ENCODE results near the gene ATRNL1. TPM values are rescaled to one million over a fixed set of nuclear protein-coding genes. Genes with fewer than 3 reads are reported as not detected.

ATRNL1 gene
- polyA plus RNA-seq, 1 donor from 2014 or later = 47.8 TPM

DNA sequence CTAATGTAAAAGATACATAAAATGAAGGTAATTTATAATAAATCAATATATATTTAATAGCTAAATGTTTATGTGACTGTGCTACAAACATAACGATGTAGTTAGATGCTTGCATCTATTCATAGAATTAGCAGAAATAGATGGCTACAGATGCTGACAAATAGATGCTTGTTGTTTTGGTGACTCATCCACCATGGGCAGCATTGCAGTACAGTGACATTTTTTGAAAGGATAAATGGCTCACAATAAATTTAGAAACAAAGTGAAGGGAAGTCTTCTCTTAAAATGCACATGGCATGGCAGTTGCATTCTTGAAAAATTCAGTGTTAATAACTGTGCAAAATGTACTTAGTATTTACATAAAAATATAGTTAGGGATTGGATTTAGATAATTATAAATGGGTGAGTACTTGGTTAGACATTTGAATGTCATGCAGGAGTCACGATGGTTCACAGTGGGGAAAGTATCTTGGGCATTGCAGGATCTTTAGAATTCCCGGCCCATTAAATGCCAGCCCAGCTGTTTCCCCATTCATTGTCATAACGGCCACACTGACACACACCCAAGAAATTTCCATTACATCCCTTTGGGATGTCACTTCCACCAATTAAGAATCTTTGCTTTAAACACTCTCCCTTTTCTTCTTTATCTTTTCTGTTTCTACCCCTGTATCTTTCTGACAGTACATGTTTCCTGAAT, 564.1 kb downstream of the ATRNL1 start:
- no peaks in the 10 kb centered on the region for H4K20me1 ChIP-seq (ENCODE audit: insufficient read depth)
- H3K27me3 ChIP-seq (ENCODE audit: insufficient read depth, low read depth, low read length) = no peaks in the 10 kb centered on the region
- no peaks in the 10 kb centered on the region for H3K9me2 ChIP-seq (ENCODE audit: insufficient read depth, low read length)
- no peak overlapping the region for H3K9ac ChIP-seq (ENCODE audit: low read length)
- TF ChIP-seq RAD21 (conservative IDR thresholded peaks at IDR 0.05) (no peak), EP300 (conservative IDR thresholded peaks at IDR 0.05; ENCODE audit: poor library complexity, severe bottlenecking) (no peak), TAF1 (IDR thresholded peaks at IDR 0.05; ENCODE audit: low read depth) (no peak), SMC3 (conservative IDR thresholded peaks at IDR 0.05; ENCODE audit: poor library complexity) (no peak), POLR2AphosphoS5 (IDR thresholded peaks at IDR 0.05) (no peak), MXI1 (conservative IDR thresholded peaks at IDR 0.05; ENCODE audit: poor library complexity, severe bottlenecking) (no peak), EZH2 (IDR thresholded peaks at IDR 0.05; ENCODE audit: borderline replicate concordance, insufficient read depth, low read length, poor library complexity, severe bottlenecking) (no peak)
- TF ChIP-seq, protein P1, sequence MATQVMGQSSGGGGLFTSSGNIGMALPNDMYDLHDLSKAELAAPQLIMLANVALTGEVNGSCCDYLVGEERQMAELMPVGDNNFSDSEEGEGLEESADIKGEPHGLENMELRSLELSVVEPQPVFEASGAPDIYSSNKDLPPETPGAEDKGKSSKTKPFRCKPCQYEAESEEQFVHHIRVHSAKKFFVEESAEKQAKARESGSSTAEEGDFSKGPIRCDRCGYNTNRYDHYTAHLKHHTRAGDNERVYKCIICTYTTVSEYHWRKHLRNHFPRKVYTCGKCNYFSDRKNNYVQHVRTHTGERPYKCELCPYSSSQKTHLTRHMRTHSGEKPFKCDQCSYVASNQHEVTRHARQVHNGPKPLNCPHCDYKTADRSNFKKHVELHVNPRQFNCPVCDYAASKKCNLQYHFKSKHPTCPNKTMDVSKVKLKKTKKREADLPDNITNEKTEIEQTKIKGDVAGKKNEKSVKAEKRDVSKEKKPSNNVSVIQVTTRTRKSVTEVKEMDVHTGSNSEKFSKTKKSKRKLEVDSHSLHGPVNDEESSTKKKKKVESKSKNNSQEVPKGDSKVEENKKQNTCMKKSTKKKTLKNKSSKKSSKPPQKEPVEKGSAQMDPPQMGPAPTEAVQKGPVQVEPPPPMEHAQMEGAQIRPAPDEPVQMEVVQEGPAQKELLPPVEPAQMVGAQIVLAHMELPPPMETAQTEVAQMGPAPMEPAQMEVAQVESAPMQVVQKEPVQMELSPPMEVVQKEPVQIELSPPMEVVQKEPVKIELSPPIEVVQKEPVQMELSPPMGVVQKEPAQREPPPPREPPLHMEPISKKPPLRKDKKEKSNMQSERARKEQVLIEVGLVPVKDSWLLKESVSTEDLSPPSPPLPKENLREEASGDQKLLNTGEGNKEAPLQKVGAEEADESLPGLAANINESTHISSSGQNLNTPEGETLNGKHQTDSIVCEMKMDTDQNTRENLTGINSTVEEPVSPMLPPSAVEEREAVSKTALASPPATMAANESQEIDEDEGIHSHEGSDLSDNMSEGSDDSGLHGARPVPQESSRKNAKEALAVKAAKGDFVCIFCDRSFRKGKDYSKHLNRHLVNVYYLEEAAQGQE (IDR thresholded peaks at IDR 0.05; ENCODE audit: borderline replicate concordance) = no peak
- TF ChIP-seq, protein P2, sequence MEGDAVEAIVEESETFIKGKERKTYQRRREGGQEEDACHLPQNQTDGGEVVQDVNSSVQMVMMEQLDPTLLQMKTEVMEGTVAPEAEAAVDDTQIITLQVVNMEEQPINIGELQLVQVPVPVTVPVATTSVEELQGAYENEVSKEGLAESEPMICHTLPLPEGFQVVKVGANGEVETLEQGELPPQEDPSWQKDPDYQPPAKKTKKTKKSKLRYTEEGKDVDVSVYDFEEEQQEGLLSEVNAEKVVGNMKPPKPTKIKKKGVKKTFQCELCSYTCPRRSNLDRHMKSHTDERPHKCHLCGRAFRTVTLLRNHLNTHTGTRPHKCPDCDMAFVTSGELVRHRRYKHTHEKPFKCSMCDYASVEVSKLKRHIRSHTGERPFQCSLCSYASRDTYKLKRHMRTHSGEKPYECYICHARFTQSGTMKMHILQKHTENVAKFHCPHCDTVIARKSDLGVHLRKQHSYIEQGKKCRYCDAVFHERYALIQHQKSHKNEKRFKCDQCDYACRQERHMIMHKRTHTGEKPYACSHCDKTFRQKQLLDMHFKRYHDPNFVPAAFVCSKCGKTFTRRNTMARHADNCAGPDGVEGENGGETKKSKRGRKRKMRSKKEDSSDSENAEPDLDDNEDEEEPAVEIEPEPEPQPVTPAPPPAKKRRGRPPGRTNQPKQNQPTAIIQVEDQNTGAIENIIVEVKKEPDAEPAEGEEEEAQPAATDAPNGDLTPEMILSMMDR (IDR thresholded peaks at IDR 0.05; ENCODE audit: poor library complexity, severe bottlenecking) = no peak
- no peaks in the 10 kb centered on the region for H3K9me3 ChIP-seq (ENCODE audit: low read length)
- no peaks in the 10 kb centered on the region for H3F3A ChIP-seq (ENCODE audit: insufficient read depth, low read length, poor library complexity, severe bottlenecking)
- H2AFZ ChIP-seq (ENCODE audit: low read depth, low read length) = no peak overlapping the region
- H3K36me3 ChIP-seq (ENCODE audit: insufficient read depth, low read length) = no peaks in the 10 kb centered on the region
- no peak overlapping the region for H3K27ac ChIP-seq (ENCODE audit: low read length)
- H3K79me2 ChIP-seq (replicated peaks; ENCODE audit: insufficient read depth, low read length) = no peaks in the 10 kb centered on the region
- H3K4me2 ChIP-seq (ENCODE audit: low read length) = no peak overlapping the region
- H3K4me3 ChIP-seq (ENCODE audit: low read length) = no peak overlapping the region

DNA sequence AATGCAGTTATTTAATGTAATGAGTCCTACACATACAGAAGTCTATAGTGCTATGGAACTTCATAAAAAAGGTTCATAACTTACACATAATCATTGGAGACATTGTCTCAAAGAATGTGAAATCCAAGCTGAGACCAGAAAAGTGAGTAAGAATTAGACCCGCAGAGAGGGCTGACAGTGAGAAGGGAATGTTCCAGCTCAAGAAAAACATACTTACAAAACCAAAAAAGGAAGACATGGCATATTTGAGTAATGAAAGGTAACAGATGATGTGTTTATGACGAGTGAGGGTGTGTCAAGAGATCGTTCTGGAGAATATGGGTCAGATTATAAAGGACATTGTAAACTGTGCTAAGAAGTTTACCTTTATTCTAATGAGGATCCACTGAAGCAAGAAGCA, 566.5 kb downstream of the ATRNL1 start:
- H3K4me2 ChIP-seq (ENCODE audit: low read length) = no peak overlapping the region
- H2AFZ ChIP-seq (ENCODE audit: low read depth, low read length) = no peak overlapping the region
- H3K36me3 ChIP-seq (ENCODE audit: insufficient read depth, low read length) = no peaks in the 10 kb centered on the region
- no peaks in the 10 kb centered on the region for H3K27me3 ChIP-seq (ENCODE audit: insufficient read depth, low read depth, low read length)
- H4K20me1 ChIP-seq (ENCODE audit: insufficient read depth) = no peaks in the 10 kb centered on the region
- H3K4me3 ChIP-seq (ENCODE audit: low read length) = no peak overlapping the region
- TF ChIP-seq MXI1 (conservative IDR thresholded peaks at IDR 0.05; ENCODE audit: poor library complexity, severe bottlenecking) (no peak), SMC3 (conservative IDR thresholded peaks at IDR 0.05; ENCODE audit: poor library complexity) (no peak), EP300 (conservative IDR thresholded peaks at IDR 0.05; ENCODE audit: poor library complexity, severe bottlenecking) (no peak), POLR2AphosphoS5 (IDR thresholded peaks at IDR 0.05) (no peak), EZH2 (IDR thresholded peaks at IDR 0.05; ENCODE audit: borderline replicate concordance, insufficient read depth, low read length, poor library complexity, severe bottlenecking) (no peak), TAF1 (IDR thresholded peaks at IDR 0.05; ENCODE audit: low read depth) (no peak), RAD21 (conservative IDR thresholded peaks at IDR 0.05) (no peak)
- TF ChIP-seq, protein P2 (IDR thresholded peaks at IDR 0.05; ENCODE audit: poor library complexity, severe bottlenecking) = no peak
- TF ChIP-seq, protein P1 (IDR thresholded peaks at IDR 0.05; ENCODE audit: borderline replicate concordance) = no peak
- H3K9me2 ChIP-seq (ENCODE audit: insufficient read depth, low read length) = no peaks in the 10 kb centered on the region
- H3K9ac ChIP-seq (ENCODE audit: low read length) = no peak overlapping the region
- H3K9me3 ChIP-seq (ENCODE audit: low read length) = no peaks in the 10 kb centered on the region
- H3K27ac ChIP-seq (ENCODE audit: low read length) = no peak overlapping the region
- no peaks in the 10 kb centered on the region for H3F3A ChIP-seq (ENCODE audit: insufficient read depth, low read length, poor library complexity, severe bottlenecking)
- H3K79me2 ChIP-seq (replicated peaks; ENCODE audit: insufficient read depth, low read length) = no peaks in the 10 kb centered on the region
